ENCODE measurements around the gene LPAR3.
"Not testable (repeated sequence)": the region's sequence is repeated elsewhere in the genome, so short reads cannot be mapped to it uniquely, and the experiment has no call there.

LPAR3 gene

DNA sequence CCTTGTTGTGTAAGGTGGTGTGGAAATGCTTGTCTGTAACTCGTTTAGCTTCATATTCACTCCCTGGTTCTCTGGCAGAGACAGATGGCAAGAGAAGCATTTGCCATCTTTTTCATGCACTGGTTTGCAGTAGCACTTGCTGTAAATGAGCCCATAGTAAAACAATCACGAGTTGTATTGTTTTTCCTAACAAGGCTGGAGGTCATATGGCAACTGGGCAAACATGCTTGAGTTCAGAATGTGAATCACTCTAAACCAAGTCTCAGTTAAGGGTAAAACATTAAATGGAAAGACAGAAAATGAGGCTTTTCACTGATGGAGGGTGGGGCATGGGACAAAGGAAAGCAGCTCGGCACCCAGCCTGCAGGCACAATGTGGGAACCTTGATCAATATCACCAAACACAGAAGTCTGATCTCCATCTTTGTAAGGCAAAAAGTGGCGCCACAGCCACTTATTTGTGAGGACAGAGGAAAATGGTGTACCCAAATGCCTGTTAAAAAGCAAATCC is 26.5 kb upstream of the LPAR3 start:
- DNase-seq (ENCODE audit: low read depth in 1 of 2, low spot score in 1 of 2) = no peak
- in situ Hi-C loops (cut with HindIII; ENCODE audit: low pct_unique_long_range_greater_than_20kb, low sequenced_read_pairs) = no loop called here
- no peak for TF ChIP-seq JUND (IDR thresholded peaks at IDR 0.05; ENCODE audit: low read depth)

- DNase-seq (ENCODE audit: low read depth in 1 of 2, low spot score in 1 of 2) = no peak
- in situ Hi-C loops (cut with HindIII; ENCODE audit: low pct_unique_long_range_greater_than_20kb, low sequenced_read_pairs) = no loop called here
- no peak for TF ChIP-seq JUND (IDR thresholded peaks at IDR 0.05; ENCODE audit: low read depth)
These were observed 25.8 kb upstream of the LPAR3 start for GRCh38 chr1:84918726-84919336.

- in situ Hi-C loops (cut with HindIII; ENCODE audit: low pct_unique_long_range_greater_than_20kb, low sequenced_read_pairs) = no loop called here
- TF ChIP-seq JUND (IDR thresholded peaks at IDR 0.05; ENCODE audit: low read depth) = no peak
- DNase-seq (ENCODE audit: low read depth in 1 of 2, low spot score in 1 of 2) = no peak
These were observed 23.9 kb upstream of the LPAR3 start for GRCh38 chr1:84916897-84917296.

GRCh38 chr1:84913555-84913892 is 20.5 kb upstream of the LPAR3 start:
- no peak for TF ChIP-seq JUND (IDR thresholded peaks at IDR 0.05; ENCODE audit: low read depth)
- DNase-seq (ENCODE audit: low read depth in 1 of 2, low spot score in 1 of 2) = no peak
- in situ Hi-C loops (cut with HindIII; ENCODE audit: low pct_unique_long_range_greater_than_20kb, low sequenced_read_pairs) = no loop called here

DNA sequence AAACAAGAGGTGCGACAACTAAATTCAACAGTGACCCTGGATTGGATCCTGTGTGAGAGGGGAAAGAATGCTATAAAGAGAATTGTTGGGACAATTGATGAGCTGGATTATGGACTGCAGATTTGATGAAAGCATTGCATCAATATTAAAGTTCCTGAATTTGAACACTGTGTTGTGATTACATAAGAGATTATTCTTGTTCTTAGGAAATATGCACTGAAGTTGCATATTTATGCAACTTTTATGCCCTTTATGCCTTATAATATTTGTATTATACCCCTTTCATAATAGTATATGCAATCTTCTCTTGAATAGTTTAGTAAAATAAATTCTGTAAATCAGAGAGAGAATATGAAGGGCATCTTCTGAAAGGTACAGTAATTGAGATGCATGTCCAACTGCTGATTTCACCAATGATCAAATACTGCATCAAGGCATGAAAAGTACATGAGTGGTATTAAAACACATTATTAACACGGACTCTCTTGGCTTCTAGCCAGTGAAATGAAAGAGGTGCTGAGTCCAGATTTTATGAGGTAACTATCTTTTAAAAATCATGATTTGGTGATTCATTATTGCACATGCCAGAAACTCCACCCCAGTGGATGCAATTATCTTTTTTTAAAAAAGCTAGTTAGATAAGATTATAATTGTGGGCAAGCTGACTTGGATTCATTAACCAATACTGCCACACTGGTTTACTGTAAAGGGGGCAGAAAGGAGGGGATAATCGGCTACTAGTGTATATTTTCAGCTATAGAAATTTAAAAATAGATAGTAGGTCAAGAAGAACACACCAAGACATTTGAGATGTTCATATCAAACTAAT is 19.9 kb upstream of the LPAR3 start:
- no peak for TF ChIP-seq JUND (IDR thresholded peaks at IDR 0.05; ENCODE audit: low read depth)
- in situ Hi-C loops (cut with HindIII; ENCODE audit: low pct_unique_long_range_greater_than_20kb, low sequenced_read_pairs) = no loop called here
- no peak for DNase-seq (ENCODE audit: low read depth in 1 of 2, low spot score in 1 of 2)

- in situ Hi-C loops (cut with HindIII; ENCODE audit: low pct_unique_long_range_greater_than_20kb, low sequenced_read_pairs); DNase-seq (ENCODE audit: low read depth in 1 of 2, low spot score in 1 of 2): not testable (repeated sequence)
These were observed 15.9 kb upstream of the LPAR3 start for GRCh38 chr1:84908746-84909464.

GRCh38 chr1:84907095-84907827 is 14.3 kb upstream of the LPAR3 start:
- no peak for TF ChIP-seq JUND (IDR thresholded peaks at IDR 0.05; ENCODE audit: low read depth)
- no peak for DNase-seq (ENCODE audit: low read depth in 1 of 2, low spot score in 1 of 2)
- in situ Hi-C loops (cut with HindIII; ENCODE audit: low pct_unique_long_range_greater_than_20kb, low sequenced_read_pairs) = no loop called here

DNA sequence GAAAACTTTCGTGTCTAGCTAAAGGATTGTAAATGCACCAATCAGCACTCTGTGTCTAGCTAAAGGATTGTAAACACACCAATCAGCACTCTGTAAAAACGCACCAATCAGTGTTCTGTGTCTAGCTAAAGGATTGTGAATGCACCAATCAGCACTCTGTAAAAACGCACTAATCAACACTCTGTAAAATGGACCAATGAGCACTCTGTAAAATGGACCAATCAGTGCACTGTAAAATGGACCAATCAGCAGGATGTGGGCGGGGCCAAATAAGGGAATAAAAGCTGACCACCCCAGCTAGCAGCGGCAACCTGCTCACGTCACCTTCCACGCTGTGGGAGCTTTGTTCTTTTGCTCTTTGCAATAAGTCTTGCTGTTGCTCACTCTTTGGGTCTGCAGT is 9.7 kb upstream of the LPAR3 start:
- DNase-seq (ENCODE audit: low read depth in 1 of 2, low spot score in 1 of 2); in situ Hi-C loops (cut with HindIII; ENCODE audit: low pct_unique_long_range_greater_than_20kb, low sequenced_read_pairs): not testable (repeated sequence)

GRCh38 chr1:84899969-84900368 is 7.0 kb upstream of the LPAR3 start:
- in situ Hi-C loops (cut with HindIII; ENCODE audit: low pct_unique_long_range_greater_than_20kb, low sequenced_read_pairs) = no loop called here
- TF ChIP-seq JUND (IDR thresholded peaks at IDR 0.05; ENCODE audit: low read depth) = no peak
- DNase-seq (ENCODE audit: low read depth in 1 of 2, low spot score in 1 of 2) = no peak

- no peak for TF ChIP-seq JUND (IDR thresholded peaks at IDR 0.05; ENCODE audit: low read depth)
- no peak for DNase-seq (ENCODE audit: low read depth in 1 of 2, low spot score in 1 of 2)
- in situ Hi-C loops (cut with HindIII; ENCODE audit: low pct_unique_long_range_greater_than_20kb, low sequenced_read_pairs) = no loop called here
These were observed 3.3 kb upstream of the LPAR3 start for GRCh38 chr1:84896279-84896678.

- no peak for TF ChIP-seq JUND (IDR thresholded peaks at IDR 0.05; ENCODE audit: low read depth)
- no peak for DNase-seq (ENCODE audit: low read depth in 1 of 2, low spot score in 1 of 2)
- in situ Hi-C loops (cut with HindIII; ENCODE audit: low pct_unique_long_range_greater_than_20kb, low sequenced_read_pairs) = no loop called here
These were observed 2.4 kb downstream of the LPAR3 start for GRCh38 chr1:84890566-84890965.

DNA sequence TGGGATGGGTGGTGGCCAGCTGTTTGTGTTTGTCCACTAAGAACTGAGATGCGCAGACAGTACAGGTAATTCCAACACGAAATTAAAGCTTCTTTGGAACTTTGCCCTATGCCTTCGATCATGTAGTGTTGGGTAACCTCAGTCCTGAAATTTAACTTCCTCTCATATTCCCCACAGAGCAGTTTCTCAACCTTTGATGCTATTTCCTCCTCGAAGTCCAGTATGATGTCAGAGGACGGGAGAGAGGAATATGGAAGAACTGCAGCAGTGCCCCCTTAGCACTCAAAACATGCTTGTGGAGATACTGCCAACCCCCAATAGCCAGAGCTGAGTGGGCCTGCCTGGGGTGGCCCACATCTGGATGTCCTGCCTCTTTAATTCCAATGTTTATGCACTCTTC is 3.6 kb downstream of the LPAR3 start:
- in situ Hi-C loops (cut with HindIII; ENCODE audit: low pct_unique_long_range_greater_than_20kb, low sequenced_read_pairs) = no loop called here
- no peak for DNase-seq (ENCODE audit: low read depth in 1 of 2, low spot score in 1 of 2)
- no peak for TF ChIP-seq JUND (IDR thresholded peaks at IDR 0.05; ENCODE audit: low read depth)
